CD4-positive, alpha-beta T cell treated with Interleukin-10 for 1 hour (primary cell): Measurements from ENCODE around the gene BAG2.

ENCODE experiments used
- DNase-seq: peaks from one replicate; pipeline ENCODE4 v3.0.0-alpha.2; 2020

Gene BAG2

DNA sequence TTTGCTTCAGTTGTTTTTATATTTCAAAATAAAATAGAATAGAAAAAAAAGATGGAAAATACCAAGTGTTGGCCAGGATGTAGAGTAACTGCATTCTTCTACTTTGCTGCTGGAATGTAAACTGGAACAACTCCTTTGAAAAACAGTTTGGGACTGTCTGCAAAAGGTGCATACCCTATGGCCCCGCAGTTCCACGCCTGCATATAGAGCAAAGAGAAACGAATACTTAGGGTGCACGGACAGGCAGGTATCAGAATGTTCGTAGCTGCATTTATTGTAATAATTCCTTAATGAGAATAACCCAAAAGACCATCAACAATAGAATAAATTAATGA lies 50.6 kb downstream of the BAG2 start:
- DNase-seq = peak; percentile 7

DNA sequence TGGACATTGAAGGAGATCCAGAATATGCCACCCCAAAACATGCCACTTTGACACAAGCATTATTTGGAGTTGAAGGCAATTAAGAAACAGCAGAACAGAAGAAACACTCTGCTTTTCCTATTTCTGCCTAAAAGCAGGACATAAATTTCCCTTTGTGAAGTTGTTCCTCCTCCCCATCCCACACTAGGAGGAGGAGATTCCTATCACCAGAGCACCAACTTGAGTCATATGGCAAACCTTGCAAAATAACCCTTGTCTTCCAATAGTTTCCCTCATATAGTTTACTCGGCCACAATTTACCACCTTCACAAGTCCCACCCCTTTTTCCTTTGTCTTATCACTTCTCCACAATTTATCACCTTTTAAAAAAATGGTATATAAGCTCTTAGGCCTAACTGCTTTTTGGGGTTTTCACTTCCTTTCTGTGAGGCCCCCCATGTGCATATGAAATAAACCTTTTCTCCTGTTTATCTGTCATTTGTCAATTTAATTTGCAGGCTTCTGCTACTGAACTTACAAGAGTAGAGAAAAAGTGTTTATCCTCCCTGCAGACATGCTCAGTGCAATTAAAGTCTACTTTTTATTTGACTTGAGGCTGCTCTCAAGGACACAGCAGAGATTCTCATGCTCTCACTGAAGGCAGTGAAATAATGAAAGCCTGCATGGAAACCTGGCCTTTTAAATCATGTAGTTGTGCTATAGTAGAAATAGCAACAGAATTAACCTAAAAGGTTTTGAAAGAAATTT lies 52.8 kb downstream of the BAG2 start:
- DNase-seq = no peak

DNA sequence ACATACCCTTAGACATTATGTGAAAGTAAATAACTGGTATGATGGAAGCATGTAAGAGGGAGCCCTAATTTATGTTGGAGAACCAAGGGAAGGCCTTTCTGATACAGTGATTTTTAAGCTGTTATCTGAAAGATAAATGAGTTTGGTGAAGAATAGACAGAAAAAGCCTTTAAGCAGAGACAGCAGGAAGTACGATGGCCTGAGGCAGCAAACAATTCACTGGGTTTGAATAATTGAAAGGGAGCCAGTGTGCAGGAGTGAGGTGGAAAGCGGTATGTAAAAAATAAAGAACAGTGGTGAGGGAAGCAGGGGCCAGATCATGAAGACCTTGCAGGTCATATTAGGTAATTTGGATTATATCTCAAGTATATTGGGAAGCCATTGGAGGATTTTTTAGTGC lies 54.1 kb downstream of the BAG2 start:
- DNase-seq = no peak
